Measurements from ENCODE around the gene NAPSA. TPM values are rescaled to one million over a fixed set of nuclear protein-coding genes. Genes with fewer than 3 reads are reported as not detected.

Gene NAPSA
- total RNA-seq, 1 experiment from 2014 or later = 0.11 TPM

GRCh38 chr19:50322234-50322633 is 43.2 kb downstream of the NAPSA start:
- Histone ChIP-seq H3K9me2 (replicated peaks; ENCODE audit: insufficient read depth, low read length) (no peaks in the 10 kb centered on the region), H4K20me1 (ENCODE audit: insufficient read depth, low read depth, low read length) (peaks cover 34% of the 10 kb centered on the region), H3K9me3 (ENCODE audit: low read length) (no peaks in the 10 kb centered on the region), H3K36me3 (ENCODE audit: insufficient read depth, low read length) (0 out of 2 replicates have a peak, but pooled peaks cover 3% of the 10 kb centered on the region), H3K27ac (ENCODE audit: low read length) (no peak overlapping the region), H2AFZ (ENCODE audit: low read length) (no peak overlapping the region), H3K9ac (ENCODE audit: low read length) (no peak overlapping the region), H3K27me3 (ENCODE audit: low read length) (no peaks in the 10 kb centered on the region), H3K4me1 (ENCODE audit: low read length) (peaks cover 23% of the 10 kb centered on the region), H3K79me2 (ENCODE audit: low read length) (no peaks in the 10 kb centered on the region; the same call in 1 of the 2 replicates), H3K4me3 (ENCODE audit: low read length) (no peak overlapping the region), H3K4me2 (ENCODE audit: low read depth, low read length, poor library complexity, severe bottlenecking) (no peak overlapping the region)
- DNase-seq = no peak

- Histone ChIP-seq H3K4me3 (ENCODE audit: low read length) (no peak overlapping the region), H3K27ac (ENCODE audit: low read length) (no peak overlapping the region), H3K4me1 (ENCODE audit: low read length) (peaks cover 19% of the 10 kb centered on the region), H3K27me3 (ENCODE audit: low read length) (no peaks in the 10 kb centered on the region), H3K9me3 (ENCODE audit: low read length) (no peaks in the 10 kb centered on the region), H3K4me2 (ENCODE audit: low read depth, low read length, poor library complexity, severe bottlenecking) (no peak overlapping the region), H3K36me3 (ENCODE audit: insufficient read depth, low read length) (0 out of 2 replicates have a peak, but pooled peaks cover 3% of the 10 kb centered on the region), H3K9me2 (replicated peaks; ENCODE audit: insufficient read depth, low read length) (no peaks in the 10 kb centered on the region), H2AFZ (ENCODE audit: low read length) (no peak overlapping the region), H3K9ac (ENCODE audit: low read length) (no peak overlapping the region), H3K79me2 (ENCODE audit: low read length) (no peaks in the 10 kb centered on the region; the same call in 1 of the 2 replicates), H4K20me1 (ENCODE audit: insufficient read depth, low read depth, low read length) (peaks cover 30% of the 10 kb centered on the region)
- no peak for DNase-seq
Measured at GRCh38 chr19:50321831-50322230, 43.6 kb downstream of the NAPSA start.

- H3K9me3 ChIP-seq (ENCODE audit: low read length) = no peaks in the 10 kb centered on the region
- no peak overlapping the region for H2AFZ ChIP-seq (ENCODE audit: low read length)
- H3K27me3 ChIP-seq (ENCODE audit: low read length) = no peaks in the 10 kb centered on the region
- H3K36me3 ChIP-seq (ENCODE audit: insufficient read depth, low read length) = 0 out of 2 replicates have a peak, but pooled peaks cover 3% of the 10 kb centered on the region
- H3K4me3 ChIP-seq (ENCODE audit: low read length) = no peak overlapping the region
- no peaks in the 10 kb centered on the region; the same call in 1 of the 2 replicates for H3K79me2 ChIP-seq (ENCODE audit: low read length)
- no peak for DNase-seq
- H3K27ac ChIP-seq (ENCODE audit: low read length) = no peak overlapping the region
- no peak overlapping the region for H3K9ac ChIP-seq (ENCODE audit: low read length)
- H3K4me2 ChIP-seq (ENCODE audit: low read depth, low read length, poor library complexity, severe bottlenecking) = no peak overlapping the region
- H3K9me2 ChIP-seq (replicated peaks; ENCODE audit: insufficient read depth, low read length) = no peaks in the 10 kb centered on the region
- H4K20me1 ChIP-seq (ENCODE audit: insufficient read depth, low read depth, low read length) = peaks cover 18% of the 10 kb centered on the region; the same call in 1 of the 2 replicates
- H3K4me1 ChIP-seq (ENCODE audit: low read length) = peaks cover 14% of the 10 kb centered on the region
Measured at GRCh38 chr19:50320596-50320995, 44.8 kb downstream of the NAPSA start.

DNA sequence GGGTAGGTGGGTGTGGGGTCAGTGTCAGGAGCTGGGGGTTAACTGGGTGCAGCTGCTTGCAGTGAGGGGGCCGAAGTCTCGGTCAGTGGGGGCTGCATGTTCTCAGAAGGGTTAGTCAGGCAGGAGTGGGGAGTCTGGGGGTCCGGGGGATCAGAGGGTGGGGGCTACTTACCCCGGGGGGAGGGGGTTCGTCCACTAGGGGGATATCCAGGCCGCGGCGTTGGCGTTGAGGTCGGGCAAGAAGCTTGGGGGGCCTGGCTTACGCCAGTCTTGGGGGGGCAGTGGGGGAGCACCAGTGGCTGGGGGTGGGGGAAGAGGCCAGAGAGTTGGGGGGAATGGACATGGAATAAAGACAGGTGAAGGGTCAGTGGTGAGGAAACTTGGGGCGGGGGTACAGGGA is 45.4 kb downstream of the NAPSA start:
- peaks cover 10% of the 10 kb centered on the region for H3K4me1 ChIP-seq (ENCODE audit: low read length)
- H3K4me3 ChIP-seq (ENCODE audit: low read length) = no peak overlapping the region
- no peak overlapping the region for H3K9ac ChIP-seq (ENCODE audit: low read length)
- H3K79me2 ChIP-seq (ENCODE audit: low read length) = no peaks in the 10 kb centered on the region; the same call in 1 of the 2 replicates
- no peak overlapping the region for H3K4me2 ChIP-seq (ENCODE audit: low read depth, low read length, poor library complexity, severe bottlenecking)
- H4K20me1 ChIP-seq (ENCODE audit: insufficient read depth, low read depth, low read length) = peaks cover 15% of the 10 kb centered on the region; the same call in 1 of the 2 replicates
- H3K36me3 ChIP-seq (ENCODE audit: insufficient read depth, low read length) = 0 out of 2 replicates have a peak, but pooled peaks cover 3% of the 10 kb centered on the region
- H3K9me2 ChIP-seq (replicated peaks; ENCODE audit: insufficient read depth, low read length) = no peaks in the 10 kb centered on the region
- no peak overlapping the region for H2AFZ ChIP-seq (ENCODE audit: low read length)
- no peaks in the 10 kb centered on the region for H3K27me3 ChIP-seq (ENCODE audit: low read length)
- H3K27ac ChIP-seq (ENCODE audit: low read length) = no peak overlapping the region
- no peaks in the 10 kb centered on the region for H3K9me3 ChIP-seq (ENCODE audit: low read length)
- no peak for DNase-seq

- H3K9ac ChIP-seq (ENCODE audit: low read length) = no peak overlapping the region
- H3K4me2 ChIP-seq (ENCODE audit: low read depth, low read length, poor library complexity, severe bottlenecking) = no peak overlapping the region
- peaks cover 15% of the 10 kb centered on the region for H3K4me1 ChIP-seq (ENCODE audit: low read length)
- no peaks in the 10 kb centered on the region for H3K9me2 ChIP-seq (replicated peaks; ENCODE audit: insufficient read depth, low read length)
- no peaks in the 10 kb centered on the region for H3K9me3 ChIP-seq (ENCODE audit: low read length)
- H3K27me3 ChIP-seq (ENCODE audit: low read length) = no peaks in the 10 kb centered on the region
- H3K27ac ChIP-seq (ENCODE audit: low read length) = no peak overlapping the region
- DNase-seq = no peak
- H3K4me3 ChIP-seq (ENCODE audit: low read length) = no peak overlapping the region
- peaks cover 6% of the 10 kb centered on the region; the same call in 1 of the 2 replicates for H4K20me1 ChIP-seq (ENCODE audit: insufficient read depth, low read depth, low read length)
- 0 out of 2 replicates have a peak, but pooled peaks cover 3% of the 10 kb centered on the region for H3K36me3 ChIP-seq (ENCODE audit: insufficient read depth, low read length)
- no peak overlapping the region for H2AFZ ChIP-seq (ENCODE audit: low read length)
- no peaks in the 10 kb centered on the region for H3K79me2 ChIP-seq (ENCODE audit: low read length)
Measured at GRCh38 chr19:50319156-50319555, 46.3 kb downstream of the NAPSA start.

GRCh38 chr19:50318438-50318837 is 47.0 kb downstream of the NAPSA start:
- Histone ChIP-seq H3K27ac (ENCODE audit: low read length) (no peak overlapping the region), H3K9me2 (replicated peaks; ENCODE audit: insufficient read depth, low read length) (no peaks in the 10 kb centered on the region), H3K4me2 (ENCODE audit: low read depth, low read length, poor library complexity, severe bottlenecking) (no peak overlapping the region), H3K4me3 (ENCODE audit: low read length) (no peak overlapping the region), H2AFZ (ENCODE audit: low read length) (no peak overlapping the region), H3K9ac (ENCODE audit: low read length) (no peak overlapping the region), H3K9me3 (ENCODE audit: low read length) (no peaks in the 10 kb centered on the region), H3K4me1 (ENCODE audit: low read length) (peaks cover 16% of the 10 kb centered on the region), H4K20me1 (ENCODE audit: insufficient read depth, low read depth, low read length) (peaks cover 1% of the 10 kb centered on the region; the same call in 1 of the 2 replicates), H3K36me3 (ENCODE audit: insufficient read depth, low read length) (0 out of 2 replicates have a peak, but pooled peaks cover 3% of the 10 kb centered on the region), H3K27me3 (ENCODE audit: low read length) (no peaks in the 10 kb centered on the region), H3K79me2 (ENCODE audit: low read length) (no peaks in the 10 kb centered on the region)
- no peak for DNase-seq

DNA sequence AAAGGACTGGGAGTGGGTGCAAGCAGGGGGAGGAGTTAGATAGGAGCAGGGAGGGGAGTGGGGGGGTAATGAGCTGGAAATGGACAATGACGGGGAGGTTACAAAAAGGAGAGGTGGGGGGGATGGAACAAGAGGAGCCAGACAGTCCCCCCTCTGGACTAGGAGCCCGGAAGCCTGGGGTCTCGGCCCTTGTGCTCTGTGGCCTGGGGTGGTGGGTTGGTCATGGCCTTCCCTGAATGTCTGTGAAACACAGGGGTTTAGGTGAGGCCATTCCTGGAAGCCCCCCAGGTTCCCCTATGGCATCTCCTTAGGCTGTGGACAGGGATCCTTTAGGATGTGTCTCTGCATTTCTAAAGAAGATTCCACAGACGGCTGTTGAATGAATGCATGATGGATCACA is 48.3 kb downstream of the NAPSA start:
- H3K27ac ChIP-seq (ENCODE audit: low read length) = no peak overlapping the region
- H3K4me2 ChIP-seq (ENCODE audit: low read depth, low read length, poor library complexity, severe bottlenecking) = no peak overlapping the region
- H3K79me2 ChIP-seq (ENCODE audit: low read length) = no peaks in the 10 kb centered on the region
- no peak for DNase-seq
- H3K9ac ChIP-seq (ENCODE audit: low read length) = no peak overlapping the region
- H3K4me1 ChIP-seq (ENCODE audit: low read length) = peaks cover 20% of the 10 kb centered on the region
- H3K4me3 ChIP-seq (ENCODE audit: low read length) = no peak overlapping the region
- no peaks in the 10 kb centered on the region for H3K27me3 ChIP-seq (ENCODE audit: low read length)
- no peaks in the 10 kb centered on the region for H3K9me2 ChIP-seq (replicated peaks; ENCODE audit: insufficient read depth, low read length)
- H2AFZ ChIP-seq (ENCODE audit: low read length) = no peak overlapping the region
- no peaks in the 10 kb centered on the region for H3K9me3 ChIP-seq (ENCODE audit: low read length)
- 0 out of 2 replicates have a peak, but pooled peaks cover 3% of the 10 kb centered on the region for H3K36me3 ChIP-seq (ENCODE audit: insufficient read depth, low read length)
- H4K20me1 ChIP-seq (ENCODE audit: insufficient read depth, low read depth, low read length) = peaks cover 8% of the 10 kb centered on the region; the same call in 1 of the 2 replicates

GRCh38 chr19:50315773-50316448 is 49.5 kb downstream of the NAPSA start:
- Histone ChIP-seq H3K9me3 (ENCODE audit: low read length) (no peaks in the 10 kb centered on the region), H3K4me3 (ENCODE audit: low read length) (peak overlapping the region; percentile 53), H2AFZ (ENCODE audit: low read length) (peak overlapping the region; percentile 55; the same call in 1 of the 2 replicates), H3K36me3 (ENCODE audit: insufficient read depth, low read length) (0 out of 2 replicates have a peak, but pooled peaks cover 3% of the 10 kb centered on the region), H3K27ac (ENCODE audit: low read length) (no peak overlapping the region), H3K27me3 (ENCODE audit: low read length) (no peaks in the 10 kb centered on the region), H3K79me2 (ENCODE audit: low read length) (no peaks in the 10 kb centered on the region), H3K4me2 (ENCODE audit: low read depth, low read length, poor library complexity, severe bottlenecking) (peak overlapping the region; percentile 64), H3K4me1 (ENCODE audit: low read length) (peaks cover 20% of the 10 kb centered on the region), H4K20me1 (ENCODE audit: insufficient read depth, low read depth, low read length) (peaks cover 8% of the 10 kb centered on the region; the same call in 1 of the 2 replicates), H3K9me2 (replicated peaks; ENCODE audit: insufficient read depth, low read length) (no peaks in the 10 kb centered on the region), H3K9ac (ENCODE audit: low read length) (peak overlapping the region; percentile 59)
- peak; percentile 76 for DNase-seq

All from Karpas-422 (cell line).